Glomerular visceral epithelial cell (primary cell): ENCODE results near the gene OBP2A.
"Not testable (repeated sequence)": the region's sequence is repeated elsewhere in the genome, so short reads cannot be mapped to it uniquely, and the experiment has no call there.

Experiments used
- DNase-seq: peaks from one replicate; pipeline ENCODE4 v3.0.0-alpha.2; 2016; ENCODE audit errors: extremely low spot score

OBP2A gene

DNA sequence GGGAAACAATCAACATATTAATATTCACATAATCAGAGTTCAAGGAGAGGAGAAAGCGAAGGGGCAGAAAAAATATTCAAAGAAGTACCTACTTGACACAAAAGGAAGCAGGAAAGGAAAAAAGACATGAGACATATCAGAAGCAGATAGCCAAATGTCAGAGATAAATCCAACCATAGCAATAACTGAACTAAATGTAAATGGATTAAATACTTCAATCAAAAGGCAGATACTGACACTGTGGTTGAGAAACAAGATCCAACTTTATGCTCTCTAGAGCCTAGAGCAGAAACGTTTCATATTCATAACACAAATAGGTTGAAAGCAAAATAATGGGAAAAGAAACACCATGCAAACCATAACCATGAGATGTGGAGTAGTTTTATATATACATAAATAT lies 36.5 kb upstream of the OBP2A start:
- DNase-seq, result no peak

DNA sequence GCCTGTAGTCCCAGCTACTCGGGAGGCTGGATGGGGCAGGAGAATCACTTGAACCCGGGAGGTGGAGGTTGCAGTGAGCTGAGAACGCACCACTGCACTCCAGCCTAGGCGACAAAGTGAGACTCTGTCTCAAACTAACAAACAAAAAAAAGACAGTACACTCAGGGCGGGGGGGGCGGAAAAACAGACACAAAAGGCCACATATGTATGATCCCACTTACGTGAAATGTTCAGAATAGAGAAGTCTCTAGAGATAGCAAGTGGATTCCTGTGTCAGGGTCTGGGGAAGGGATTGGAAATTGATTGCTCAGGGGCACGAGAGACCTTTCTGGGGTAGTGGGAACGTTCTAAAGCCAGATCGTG lies 33.7 kb upstream of the OBP2A start:
- no peak for DNase-seq

DNA sequence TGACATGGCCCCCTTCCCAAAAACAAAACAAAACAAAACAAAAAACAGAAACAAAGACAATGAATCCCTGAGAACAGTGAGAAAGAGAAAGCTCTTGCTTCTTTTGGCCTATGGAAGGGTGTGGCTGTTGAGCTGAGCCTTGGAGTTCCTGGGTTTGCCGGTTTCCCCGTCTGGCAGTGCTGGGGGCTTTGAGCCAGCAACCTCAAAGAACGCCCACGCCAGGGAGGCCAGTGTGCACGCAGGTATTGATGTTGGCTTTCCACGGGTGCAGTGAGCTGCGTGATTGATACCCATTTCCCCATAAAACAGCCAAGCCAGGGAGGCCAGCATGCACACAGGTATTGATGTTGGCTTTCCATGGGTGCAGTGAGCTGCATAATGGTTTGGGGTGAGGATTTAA lies 33.0 kb upstream of the OBP2A start:
- no peak for DNase-seq

DNA sequence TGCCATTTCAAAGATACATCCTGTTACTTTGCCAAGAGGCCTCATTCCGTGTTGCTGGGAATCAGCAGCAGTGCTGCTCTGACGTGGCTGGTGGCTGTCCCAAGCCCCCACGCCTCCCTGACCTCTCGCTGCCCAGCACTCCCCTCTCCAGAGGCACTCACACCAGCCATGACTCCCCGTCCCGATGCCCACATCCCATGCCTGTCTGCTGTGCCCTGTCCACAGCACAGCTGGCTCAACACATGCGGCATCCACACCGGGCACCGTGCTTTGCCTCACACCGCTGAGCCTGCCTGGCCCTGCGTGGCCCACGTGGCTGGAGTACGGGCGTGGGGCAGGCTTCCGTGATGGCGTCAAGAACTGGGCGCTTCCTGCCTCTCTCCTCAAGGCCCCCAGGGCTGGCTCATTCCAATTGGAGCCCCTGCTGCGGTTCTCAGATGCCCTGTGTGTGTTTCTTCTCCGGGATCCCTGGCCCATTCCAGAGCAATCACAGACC lies 32.5 kb upstream of the OBP2A start:
- DNase-seq, result no peak

DNA sequence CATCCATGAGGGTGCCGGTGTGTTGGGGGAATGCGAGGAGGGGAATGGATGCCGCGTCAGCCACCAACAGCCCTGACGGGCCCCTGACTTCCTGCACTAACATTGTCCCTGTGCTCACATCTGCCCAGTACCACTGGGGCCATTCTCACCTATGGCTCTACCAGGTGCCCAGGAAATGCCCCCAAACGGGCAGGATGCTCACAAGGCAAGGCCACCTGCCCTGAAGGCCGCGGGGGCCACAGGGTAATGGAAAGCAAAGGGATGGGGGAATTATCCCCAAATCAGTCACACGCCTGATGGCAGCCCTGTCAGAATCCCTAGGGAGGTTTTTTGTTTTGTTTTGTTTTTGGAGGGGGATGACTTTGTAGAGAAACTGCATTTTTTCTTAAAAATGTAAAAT lies 32.0 kb upstream of the OBP2A start:
- not testable (repeated sequence) for DNase-seq

DNA sequence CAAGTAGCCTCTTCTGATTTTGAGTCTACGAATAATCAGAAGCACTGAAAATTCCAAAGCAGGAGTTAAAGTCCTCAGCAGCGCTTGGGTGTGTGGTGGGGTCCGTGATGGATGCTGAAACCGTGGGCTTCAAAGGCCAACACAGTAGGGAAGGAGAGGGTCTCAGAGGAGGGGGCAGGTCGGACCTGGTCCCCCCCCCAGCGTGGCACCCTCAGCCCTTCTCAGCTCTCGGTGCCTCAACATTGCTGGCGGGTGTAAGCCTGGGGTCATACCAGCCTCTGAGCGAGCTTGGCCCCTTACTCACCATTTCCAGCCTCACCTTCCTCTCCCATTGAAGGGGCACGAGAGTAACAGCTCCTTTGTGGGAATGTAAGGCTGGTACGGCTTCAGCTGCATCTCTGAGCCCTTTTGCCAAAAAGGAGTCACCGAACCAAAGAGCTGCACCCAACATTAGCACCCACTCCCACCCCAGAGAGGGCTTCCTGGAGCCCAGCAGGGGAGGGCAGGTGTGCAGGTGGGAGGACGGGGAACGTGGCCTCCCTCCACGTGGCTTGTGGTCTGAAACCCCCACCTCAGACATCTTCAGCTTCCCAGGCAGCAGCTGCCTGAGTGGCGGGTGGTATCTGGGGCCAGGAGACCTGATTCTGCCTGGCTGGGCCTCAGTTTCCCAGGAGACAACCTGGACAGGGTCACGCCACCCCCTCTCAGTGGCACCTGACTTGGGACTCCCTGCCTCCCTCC lies 31.4 kb upstream of the OBP2A start:
- DNase-seq, result no peak

DNA sequence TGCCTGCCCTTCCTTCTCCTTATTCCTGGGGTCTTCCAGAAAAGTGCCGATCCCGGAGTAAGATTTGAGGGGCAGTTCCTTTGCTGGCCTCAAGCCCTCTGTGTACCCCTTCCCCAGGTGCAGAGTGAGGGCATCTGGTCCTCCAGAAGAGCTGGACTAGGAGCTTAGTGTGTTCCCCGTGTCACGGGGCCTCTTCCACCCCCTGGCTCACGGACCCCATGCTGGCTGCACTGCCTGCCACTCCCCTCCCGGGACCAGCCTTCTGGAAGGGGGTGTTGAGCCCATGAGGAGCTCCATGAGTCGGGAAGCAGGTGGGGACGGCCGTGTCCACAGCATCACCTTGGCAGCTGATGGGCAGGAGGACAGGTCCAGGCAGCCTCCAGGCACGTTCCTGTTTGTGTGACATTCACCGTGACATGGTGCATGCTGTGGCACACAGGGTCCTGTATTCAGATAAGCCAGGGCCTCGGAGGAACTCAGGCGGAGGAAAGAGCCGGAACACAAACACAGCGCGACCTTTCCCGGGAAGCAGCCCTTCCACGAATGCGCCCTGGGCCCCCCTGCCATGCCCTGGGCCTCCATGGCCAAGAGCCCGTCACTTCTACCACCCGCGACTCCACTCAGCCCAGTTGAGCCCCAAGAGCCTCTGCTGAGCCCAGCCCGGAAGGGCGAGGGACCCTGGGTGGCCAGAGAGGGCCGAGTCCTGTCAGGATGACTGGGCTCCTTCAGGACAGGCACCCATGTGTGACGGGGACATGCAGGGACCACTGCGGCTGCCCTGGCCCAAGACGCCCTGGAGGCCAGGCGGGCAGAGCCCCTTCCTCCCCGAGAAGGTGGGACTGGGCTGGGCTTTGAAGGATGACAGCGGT lies 30.6 kb upstream of the OBP2A start:
- DNase-seq, result no peak

DNA sequence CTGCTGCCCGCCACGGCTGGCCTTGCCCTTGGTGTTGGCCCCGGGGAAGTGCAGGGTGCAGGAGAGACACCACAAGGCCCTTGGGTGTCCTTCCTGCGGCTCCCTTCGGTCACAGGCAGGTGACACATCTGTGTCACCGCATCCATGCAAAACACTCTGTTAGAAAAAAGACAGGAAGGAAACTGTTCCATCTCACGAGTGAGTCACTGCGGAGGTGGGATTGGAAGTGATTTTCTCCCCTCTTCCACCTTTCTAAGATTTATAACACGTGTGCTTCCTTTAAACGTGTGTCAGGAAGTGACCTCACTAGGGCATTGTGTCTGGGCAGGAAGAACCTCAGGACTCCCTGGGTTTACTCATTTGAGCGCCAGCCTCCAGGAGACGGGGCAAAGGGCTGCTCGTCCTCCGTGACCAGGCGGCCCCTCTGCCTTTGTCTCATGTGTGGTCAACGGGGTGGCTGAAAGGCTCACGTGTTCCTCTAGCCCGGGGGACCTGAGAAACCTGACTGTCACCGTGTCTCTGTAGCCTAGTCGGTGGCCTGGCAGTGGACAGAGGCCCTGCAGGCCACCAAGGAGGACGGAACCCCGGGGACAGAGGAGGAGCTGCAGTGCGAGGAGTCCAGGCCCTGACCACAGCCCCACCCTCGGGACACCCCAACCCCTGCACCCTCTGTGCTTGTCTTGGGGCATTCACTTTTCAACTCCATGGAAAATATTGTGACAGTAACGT lies 29.6 kb upstream of the OBP2A start:
- DNase-seq, result no peak

DNA sequence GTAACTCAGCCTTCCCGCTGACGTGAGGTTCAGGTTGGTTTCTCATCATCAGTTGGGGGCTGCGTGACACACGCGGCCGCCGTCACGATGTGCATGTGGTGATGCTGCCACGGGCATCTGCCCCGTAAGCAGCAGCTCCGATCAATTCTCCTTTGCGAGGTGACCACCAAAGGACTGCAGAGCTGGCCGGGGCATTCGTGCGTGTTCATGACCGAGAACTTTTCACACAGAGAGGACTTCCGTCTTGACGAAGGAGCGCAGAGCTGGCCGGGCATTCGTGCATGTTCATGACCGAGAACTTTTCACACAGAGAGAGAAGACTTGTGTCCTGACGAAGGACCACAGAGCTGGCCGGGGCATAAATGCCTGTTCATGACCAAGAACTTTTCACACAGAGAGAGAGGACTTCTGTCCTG lies 28.5 kb upstream of the OBP2A start:
- DNase-seq, result no peak

DNA sequence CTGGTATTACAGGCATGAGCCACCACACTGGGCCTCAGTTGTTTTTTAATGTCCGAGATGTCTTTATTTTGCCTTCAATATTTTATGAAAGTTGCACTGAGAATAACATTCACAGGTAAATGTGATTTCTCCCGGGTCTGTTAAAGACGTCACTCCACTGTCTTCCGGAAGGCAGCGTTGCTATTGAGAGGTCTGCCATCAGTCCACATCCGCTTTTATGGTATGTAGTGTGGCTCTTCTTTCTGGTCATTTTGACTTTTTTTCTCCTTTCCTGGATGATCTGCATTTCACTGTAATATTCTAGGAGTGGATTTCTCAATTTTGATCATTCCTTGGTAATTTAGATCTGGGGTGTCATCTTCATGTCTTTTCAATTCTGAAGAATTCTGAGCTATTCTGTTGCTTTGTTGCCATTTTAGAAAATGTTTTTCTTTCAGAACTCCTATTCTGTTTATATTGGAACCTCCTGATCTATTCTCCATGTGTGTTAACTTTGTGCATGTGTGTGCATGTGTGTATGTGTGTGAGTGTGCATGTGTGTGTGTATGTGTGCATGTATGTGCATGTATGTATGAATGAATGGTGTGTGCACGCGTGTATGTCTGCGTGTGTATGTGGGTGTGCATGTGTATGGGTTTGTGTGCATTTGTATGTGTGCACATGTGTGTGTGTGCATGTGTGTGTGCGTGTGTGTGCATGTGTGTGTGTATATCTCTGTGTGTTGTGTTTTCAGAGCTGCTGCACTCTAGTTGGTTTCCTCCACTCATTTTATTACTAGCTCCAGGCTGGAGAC lies 26.6 kb upstream of the OBP2A start:
- no peak for DNase-seq

DNA sequence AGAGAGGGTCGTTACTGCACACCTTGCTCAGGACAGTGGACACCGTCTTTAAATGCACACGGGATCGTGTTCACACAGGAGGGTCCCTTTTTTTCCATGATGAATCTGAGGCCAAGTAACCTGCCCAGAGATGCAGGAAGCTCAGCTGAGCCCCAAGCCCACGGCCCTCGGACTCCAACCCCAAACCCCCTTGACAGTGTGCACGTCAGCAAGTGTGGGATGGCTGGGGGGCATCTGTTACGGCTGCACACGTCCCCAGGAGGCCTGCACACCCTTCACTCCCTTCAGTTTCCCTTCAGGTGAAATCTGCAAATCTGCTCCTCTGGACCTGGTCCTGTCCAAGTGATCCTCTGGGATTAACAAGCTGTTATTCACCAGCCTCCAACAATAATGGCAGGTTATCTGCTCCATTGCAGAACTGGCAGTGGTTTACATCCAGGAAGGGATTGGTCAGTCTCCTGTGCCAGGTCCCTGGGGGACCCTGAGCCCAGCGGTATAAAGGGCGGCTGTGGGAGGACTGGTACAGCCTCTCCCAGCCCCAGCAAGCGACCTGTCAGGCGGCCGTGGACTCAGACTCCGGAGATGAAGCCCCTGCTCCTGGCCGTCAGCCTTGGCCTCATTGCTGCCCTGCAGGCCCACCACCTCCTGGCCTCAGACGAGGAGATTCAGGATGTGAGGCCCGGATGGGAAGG lies 24.9 kb upstream of the OBP2A start, which contains the start of gene LCN1:
Gene LCN1, plus strand, starts transcription at position 525 of the 692 bp plus-strand sequence. Its CDS starts 58 bp downstream, at position 583.
- no peak for DNase-seq

DNA sequence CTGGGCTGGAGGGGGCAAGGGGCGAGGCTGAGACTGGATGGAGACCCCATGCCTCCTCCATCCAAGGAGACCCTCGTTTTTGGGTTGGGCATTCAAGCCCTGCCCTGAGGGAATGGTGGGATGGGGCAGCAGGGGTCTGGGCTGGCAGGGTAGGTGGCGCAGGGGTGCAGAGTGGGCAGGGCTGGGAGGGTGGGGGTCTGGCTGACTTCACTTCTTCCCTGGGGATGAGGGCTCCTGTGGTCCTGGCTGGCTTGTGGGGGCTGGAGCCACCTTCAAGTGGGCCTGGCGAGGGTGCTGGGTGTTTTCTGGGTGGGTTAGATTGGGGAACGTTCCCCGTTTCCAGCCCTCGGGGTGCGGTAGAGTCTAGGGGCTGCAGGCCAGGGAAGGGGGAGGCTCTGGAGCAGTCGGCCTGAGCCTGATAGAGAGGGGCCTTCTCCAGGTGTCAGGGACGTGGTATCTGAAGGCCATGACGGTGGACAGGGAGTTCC lies 24.3 kb upstream of the OBP2A start:
- no peak for DNase-seq

DNA sequence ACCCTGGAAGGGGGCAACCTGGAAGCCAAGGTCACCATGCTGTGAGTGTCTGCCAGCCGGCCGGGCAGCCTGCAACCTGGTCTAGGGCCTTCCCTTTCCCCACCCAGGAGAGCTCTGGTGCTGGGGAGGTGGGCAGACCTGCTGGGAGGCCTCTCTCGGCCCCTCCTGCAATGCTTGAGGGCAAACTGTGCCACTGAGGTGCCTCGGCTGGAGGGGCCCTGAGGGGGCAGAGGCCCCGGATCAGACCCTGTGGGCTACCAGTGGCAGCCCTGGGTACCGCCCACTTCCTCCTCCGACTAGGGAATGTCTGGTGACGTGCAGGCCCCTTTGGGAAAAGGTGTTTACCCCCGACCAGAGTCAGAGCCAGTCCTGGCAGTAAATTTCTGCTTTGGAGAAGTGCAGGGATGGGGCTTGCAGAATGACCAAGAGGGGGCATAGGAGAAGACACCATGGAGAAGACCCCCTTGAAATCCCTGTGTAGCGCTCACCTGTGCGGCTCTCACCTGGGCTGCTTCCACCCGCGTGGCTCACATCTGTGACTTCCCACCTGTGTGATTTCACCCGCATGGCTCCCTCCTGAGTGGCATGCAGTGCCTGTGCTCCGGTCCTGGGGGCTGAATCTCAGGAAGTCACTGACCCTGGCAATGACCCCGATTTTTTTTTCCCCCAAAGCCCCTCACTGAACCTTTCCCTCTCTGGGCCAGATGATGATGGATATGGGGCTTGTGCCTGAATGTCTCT lies 23.6 kb upstream of the OBP2A start:
- DNase-seq, result no peak

DNA sequence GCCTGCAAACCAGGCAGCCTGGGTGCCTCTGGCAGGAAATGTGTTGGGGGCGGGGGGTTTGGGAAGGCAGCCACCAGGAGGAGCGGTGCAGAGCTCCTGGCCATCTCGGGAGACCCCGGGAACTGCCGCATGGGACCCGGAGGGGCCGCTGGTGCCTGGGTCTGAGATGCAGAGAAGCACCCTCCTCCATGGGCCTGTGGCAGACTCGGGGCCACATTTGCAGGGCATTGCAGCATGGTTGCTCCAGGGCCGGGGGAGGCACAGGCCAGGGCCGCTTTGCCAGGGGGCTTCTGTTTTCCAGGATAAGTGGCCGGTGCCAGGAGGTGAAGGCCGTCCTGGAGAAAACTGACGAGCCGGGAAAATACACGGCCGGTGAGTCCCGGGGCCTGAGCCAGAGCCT lies 23.0 kb upstream of the OBP2A start:
- no peak for DNase-seq

DNA sequence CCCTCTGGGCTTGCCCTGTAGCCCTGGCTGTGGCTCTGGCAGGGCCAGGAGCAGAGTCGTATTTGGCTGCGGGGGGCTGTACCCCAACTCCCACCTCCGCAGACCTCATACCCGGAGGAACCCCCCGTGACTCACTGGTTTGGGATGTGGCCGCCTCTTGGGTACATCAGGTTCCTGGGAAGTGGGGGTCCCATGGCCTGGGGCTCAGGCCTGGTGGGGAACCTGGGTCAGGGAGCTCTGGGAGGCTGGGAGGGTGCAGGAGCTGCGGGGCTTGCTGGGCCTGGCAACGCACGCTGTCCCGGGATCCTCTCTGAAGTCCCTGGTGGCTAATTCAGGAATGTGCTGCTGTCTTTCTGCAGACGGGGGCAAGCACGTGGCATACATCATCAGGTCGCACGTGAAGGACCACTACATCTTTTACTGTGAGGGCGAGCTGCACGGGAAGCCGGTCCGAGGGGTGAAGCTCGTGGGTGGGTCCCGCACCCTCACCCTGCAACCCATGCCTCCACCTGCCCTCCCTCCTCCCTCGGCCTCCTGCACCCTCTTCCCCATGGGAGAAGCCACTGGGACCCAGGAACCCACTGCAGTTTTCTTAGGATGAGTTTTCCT lies 22.3 kb upstream of the OBP2A start:
- DNase-seq, result no peak

DNA sequence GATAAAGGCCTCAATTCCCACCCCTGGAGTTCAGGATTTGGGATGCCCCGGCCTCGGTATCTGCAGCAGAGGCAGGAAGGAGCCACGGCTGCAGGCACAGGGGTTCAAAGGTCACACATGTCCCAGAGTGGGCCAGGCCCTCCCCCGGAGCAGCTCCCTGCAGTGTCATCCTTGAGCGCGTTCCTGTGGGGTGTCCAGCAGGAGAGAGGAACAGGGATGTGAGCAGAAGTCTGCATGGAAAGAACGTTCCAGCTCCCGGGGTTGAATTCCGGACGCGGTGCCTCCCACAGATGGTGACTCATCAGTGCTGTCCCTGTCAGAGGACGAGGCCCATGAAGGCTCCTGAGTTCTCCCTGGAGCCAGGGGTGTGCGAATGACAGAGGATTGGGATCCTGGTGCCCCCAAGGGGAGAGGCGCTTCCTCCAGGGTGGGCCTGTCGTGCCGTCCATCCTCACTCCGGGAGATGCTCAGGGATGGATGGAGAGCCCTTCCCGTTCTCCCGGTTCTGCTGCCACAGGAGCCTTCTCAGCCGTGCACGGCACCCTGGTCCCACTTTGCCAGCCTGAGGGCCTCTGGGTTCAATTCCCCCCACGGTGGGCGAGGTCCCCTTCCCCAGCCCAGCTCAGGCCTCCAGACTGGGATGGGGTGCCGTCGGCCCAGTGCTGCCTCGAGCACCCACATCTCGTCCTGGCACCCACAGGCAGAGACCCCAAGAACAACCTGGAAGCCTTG lies 21.6 kb upstream of the OBP2A start:
- DNase-seq, result peak; percentile 15

DNA sequence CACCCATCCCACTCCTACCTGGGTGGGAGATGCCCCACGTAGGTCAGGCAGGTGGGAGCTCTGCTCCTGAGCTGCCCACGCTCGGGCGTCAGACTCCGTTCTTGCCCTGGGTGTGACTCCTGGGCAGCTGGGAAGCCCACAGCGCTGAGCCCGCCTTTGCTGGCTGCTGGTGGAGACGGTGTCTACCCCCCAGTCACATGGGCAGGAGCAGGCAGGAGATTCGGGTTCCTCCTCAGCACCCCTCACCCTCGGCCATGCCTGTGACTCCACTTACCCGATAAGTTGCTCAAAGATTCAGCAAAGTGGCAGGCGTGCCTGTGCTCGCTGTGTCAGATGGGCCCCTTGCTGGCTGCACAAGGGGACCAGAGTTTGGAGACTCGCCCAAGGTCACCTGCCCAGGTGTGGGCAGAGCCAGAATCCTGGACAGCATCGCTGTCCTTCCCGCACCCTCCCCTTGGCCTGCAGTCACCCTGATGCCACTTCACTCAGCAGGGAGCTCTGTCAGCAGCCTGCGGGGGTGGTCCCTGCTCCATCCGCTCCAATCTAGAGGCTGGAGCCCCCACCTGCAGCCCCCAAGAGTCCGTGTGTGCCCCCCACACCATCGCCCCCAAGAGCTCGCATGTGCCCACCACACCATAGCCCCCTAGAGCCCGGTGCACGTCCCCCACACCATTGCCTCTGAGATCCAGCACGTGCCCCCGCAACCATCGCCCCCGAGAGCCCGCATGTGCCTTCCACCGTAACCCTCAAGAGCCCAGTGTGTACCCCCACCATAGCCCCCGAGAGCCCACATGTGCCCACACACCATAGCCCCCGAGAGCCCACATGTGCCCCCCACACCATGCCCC lies 20.5 kb upstream of the OBP2A start:
- no peak for DNase-seq
